ENCODE measurements around the gene CRELD1.

The CRELD1 gene

DNA sequence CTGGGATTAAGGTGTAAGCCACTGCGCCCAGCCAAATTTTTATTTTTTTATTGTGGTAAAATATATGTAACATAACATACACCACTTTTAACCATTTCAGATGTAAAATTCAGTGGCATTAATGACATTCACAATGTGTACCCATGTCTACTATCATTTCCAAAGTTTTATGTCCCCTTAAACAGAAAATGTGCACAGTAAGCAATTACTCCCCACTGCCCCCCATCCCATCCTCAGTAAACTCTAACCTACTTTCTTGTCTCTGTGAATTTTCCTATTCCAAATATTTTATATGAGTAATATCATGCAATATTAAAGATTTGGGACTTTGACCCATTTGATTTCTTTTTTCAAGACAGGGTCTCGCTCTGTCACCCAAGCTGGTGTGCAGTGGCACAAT, 33.2 kb downstream of the CRELD1 start:
- DNase-seq: no peak

DNA sequence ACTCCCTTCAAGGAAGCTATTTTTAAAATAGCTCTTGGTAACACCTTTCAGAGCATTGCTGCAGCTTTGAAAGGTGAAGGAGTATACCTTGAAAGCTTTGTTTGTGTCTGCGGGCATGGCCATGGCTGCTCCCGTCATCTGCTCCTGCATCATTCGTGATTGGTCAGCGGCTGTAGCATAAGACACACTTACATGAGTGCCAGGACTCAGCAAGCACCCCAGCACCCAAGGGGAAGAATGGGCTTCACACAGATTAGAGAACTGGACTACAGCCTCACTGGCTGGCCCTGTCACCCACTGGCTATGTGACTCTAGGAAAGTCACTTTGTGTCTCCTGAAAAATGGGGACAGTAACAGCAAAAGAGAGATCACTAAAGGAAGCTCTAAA, 36.0 kb downstream of the CRELD1 start:
- no peak for DNase-seq

DNA sequence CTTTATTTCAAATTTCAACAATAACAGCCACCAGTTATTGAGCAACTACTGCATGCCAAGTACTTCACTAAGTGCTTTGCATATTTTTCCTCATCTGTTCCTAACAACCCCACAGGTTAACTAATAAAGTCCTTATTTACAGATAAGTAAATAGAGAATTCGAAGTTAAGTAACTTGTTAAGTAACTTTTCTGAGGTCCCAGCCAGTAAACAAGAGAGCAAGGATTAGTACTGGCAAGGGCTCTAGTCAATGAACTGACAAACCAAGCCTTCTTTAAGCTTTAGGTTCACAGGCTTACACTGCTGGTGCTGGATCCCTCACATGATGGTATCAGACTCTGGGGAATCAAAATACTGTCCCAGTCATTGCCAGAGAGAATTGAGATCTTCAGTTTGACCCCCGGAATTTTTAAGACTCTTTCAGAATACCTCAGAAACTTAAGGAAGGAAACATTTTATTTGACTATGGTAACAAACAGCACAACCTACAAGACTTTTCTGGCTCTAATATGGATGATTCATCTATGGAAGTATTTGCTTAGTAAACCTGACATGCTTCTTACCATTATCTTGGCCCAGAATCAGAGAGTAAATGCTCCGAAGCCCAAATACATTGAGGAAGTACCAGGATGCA, 36.5 kb downstream of the CRELD1 start:
- no peak for DNase-seq

DNA sequence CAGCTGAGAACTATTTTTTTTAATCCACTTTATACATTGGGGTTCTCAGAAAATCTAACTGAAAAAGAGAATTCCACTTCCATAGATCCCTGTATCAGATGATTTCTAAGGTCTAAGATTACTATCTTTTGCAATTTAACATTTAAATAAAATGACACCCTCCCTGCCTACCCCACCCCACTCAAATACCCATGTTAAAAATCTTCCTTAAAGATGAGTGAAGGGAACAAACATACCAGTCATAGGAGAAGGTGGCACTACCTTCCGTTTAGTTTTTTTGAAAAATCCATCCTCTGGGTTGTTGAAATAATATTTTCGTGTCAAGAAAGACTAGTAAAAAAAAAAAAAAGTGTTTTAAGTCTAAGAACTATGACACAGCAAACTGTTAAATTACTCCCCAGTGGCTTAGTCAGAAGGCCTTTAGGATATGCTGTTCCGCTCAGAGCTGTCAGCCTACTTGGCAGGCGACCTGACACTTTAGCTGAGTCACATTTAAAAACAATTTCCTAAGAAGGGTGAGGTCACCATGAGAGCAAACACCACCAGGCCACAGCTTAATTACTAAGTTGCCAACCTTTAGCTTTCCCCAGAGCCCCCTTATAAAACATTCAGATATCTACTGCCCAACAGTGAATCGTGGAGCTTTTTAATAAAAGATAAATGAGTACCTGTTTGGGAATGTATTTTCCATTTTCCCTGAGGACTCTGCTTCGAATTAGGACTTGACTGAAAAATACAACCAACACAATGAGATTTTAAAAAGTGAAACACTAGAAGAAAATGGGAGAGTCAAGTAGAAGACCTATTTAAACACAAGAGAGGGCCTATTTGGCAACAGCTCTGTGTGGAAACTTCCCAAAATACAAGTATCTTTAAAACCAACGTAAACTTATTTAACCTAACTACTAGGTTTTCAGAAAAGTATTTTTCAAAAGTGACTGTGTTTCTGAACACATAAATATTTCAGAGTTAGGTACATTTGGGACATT, 43.4 kb downstream of the CRELD1 start:
- peak; percentile 7 for DNase-seq

DNA sequence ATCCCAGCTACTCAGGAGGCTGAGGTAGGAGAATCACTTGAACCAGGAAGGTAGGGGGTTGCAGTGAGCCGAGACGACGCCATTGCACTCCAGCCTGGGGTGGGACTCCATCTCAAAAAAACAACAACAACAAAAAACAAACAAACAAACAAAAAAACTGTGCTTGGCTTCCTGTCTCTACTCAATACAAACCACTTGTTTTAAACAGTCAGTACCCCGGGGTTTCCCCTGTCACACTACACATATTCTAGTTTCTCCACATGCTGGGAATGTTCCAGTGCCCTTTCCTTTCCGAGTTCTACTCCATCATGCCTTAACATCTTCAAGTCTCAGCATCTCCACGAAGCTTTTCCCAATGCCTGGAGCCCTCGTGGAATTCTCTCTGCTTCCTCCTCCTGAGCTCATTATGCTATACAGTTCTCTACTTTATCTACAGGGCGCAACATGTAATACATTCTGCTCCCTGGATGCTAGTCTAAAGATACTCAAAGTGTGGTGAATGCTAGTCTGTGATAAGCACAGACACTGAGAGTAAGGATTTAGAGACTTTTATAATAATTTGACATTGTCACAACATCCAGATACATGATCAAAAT, 45.2 kb downstream of the CRELD1 start:
- no peak for DNase-seq

DNA sequence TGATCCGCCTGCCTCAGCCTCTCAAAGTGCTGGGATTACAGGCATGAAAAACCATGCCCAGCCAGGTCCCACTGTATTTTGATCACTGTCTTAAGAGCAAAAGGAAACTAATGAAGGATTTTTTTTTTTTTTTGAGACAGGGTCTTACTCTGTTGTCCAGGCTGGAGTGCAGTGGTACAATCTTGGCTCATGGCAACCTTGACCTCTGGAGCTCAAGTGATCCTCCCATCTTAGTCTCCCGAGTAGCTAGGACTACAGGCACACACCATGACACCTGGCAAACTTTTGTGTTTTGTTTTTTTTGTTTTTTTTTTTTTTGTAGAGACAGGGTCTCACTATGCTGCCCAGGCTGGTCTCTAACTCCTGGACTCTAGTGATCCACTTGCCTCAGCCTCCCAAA, 46.6 kb downstream of the CRELD1 start:
- no peak for DNase-seq

DNA sequence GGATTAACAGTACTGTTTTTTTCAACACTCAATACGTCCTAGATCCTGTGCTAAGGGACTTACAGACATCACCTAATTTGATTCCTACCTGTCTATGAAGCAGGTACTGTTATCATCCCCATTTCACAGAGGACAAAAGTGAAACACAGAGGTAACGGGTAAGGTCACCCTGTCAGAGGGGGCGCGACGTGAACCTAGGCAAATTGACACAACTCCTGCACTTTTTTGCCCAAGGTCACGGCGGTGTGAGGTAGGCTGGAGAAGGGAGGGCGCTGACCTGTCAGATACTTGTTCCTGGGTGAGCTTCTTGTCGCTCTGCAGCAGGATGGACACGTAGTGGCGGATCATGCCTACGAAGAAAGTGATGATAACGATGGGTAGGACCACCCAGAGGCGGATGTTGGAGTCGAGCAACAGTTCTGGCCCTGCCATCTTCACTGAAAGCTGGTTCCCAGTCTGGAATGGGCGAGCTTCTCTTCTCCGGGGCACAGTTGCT, 52.6 kb downstream of the CRELD1 start:
- DNase-seq: no peak

DNA sequence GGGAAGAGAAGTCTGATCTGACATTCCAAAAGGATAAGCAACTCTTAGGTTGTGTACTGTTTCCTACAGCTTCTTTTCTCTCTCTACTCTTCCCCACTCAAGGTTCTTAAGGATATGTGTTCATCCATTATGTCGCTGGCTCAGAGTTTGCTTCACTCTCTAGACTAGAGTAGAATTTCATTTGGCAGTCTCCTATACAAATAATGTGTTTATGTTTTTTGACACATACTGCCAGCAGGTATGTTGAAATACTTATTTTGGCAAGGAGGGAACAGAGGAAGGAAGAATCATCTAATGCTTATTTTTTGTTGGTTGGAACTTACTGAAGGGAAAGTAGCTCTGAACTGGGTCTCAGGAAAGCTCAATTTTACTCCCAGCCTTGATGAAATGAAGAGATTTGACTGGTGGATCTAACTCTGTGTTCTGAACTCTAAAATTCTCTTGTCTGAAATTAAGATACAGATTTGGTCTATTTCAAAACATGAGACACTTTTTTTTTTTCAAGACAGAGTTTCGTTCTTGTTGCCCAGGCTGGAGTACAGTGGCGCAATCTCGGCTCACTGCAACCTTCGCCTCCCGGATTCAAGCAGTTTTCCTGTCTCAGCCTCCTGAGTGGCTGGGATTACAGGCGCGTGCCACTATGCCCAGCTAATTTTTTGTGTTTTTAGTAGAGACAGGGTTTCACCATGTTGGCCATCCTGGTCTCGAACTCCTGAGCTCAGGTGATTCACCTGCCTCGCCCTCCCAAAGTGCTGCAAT, 60.6 kb downstream of the CRELD1 start:
- DNase-seq: no peak
